MM.1S (cell line): ENCODE results near the gene DOC2A.

Experiments used
- DNase-seq: peaks from one replicate; pipeline ENCODE4 v3.0.0-alpha.2; 2015
- H2AFZ ChIP-seq: fragments of 300-600 bp; sonication (generic); 2 replicates; pipeline ENCODE4 v1.6.0; 2016; ENCODE audit warnings: antibody characterized with exemption, low read length
- H3F3A ChIP-seq: fragments of 300-600 bp; sonication (generic); 2 replicates; pipeline ENCODE4 v1.6.1; 2016; ENCODE audit warnings: mild to moderate bottlenecking, antibody characterized with exemption, low read length, moderate library complexity, mixed read lengths; ENCODE audit not compliant: insufficient read depth
- H3K27ac ChIP-seq: fragments of 300-600 bp; sonication (generic); 2 replicates; pipeline ENCODE4 v1.5.1; 2016; ENCODE audit warnings: mild to moderate bottlenecking, low read length
- H3K27me3 ChIP-seq: fragments of 300-600 bp; sonication (generic); replicated peaks from 2 replicates; pipeline ENCODE4 v1.6.0; 2016; ENCODE audit warnings: low read length; ENCODE audit not compliant: insufficient read depth
- H3K36me3 ChIP-seq: fragments of 300-600 bp; sonication (generic); replicated peaks from 2 replicates; pipeline ENCODE4 v1.6.1; 2016; ENCODE audit warnings: mild to moderate bottlenecking, low read length, mixed read lengths; ENCODE audit not compliant: insufficient read depth
- H3K4me1 ChIP-seq: fragments of 300-600 bp; sonication (generic); 2 replicates; pipeline ENCODE4 v1.6.1; 2016; ENCODE audit warnings: low read length, mixed read lengths
- H3K4me2 ChIP-seq: fragments of 300-600 bp; sonication (generic); 2 replicates; pipeline ENCODE4 v1.6.0; 2016; ENCODE audit warnings: low read depth, low read length
- H3K4me3 ChIP-seq: fragments of 300-600 bp; sonication (generic); 2 replicates; pipeline ENCODE4 v1.5.1; 2016; ENCODE audit warnings: low read length, mixed read lengths
- H3K79me2 ChIP-seq: fragments of 300-600 bp; sonication (generic); 2 replicates; pipeline ENCODE4 v1.6.1; 2016; ENCODE audit warnings: mixed run types, low read length, mixed read lengths
- H3K9ac ChIP-seq: fragments of 300-600 bp; sonication (generic); 2 replicates; pipeline ENCODE4 v1.6.1; 2016; ENCODE audit warnings: low read length, mixed read lengths
- H3K9me2 ChIP-seq: fragments of 300-600 bp; sonication (generic); replicated peaks from 2 replicates; pipeline ENCODE4 v1.6.1; 2016; ENCODE audit warnings: mild to moderate bottlenecking, low read length, mixed read lengths; ENCODE audit not compliant: insufficient read depth
- H3K9me3 ChIP-seq: fragments of 300-600 bp; sonication (generic); replicated peaks from 2 replicates; pipeline ENCODE4 v1.6.1; 2016; ENCODE audit warnings: mild to moderate bottlenecking, low read length, mixed read lengths; ENCODE audit not compliant: insufficient read depth
- H4K20me1 ChIP-seq: fragments of 300-600 bp; sonication (generic); 2 replicates; pipeline ENCODE4 v1.6.1; 2016; ENCODE audit warnings: mild to moderate bottlenecking, low read length, moderate library complexity, mixed read lengths; ENCODE audit not compliant: insufficient read depth
- CTCF ChIP-seq: fragments of 300-600 bp; sonication (generic); IDR thresholded peaks from 2 replicates; pipeline ENCODE4 v1.5.1; 2016; ENCODE audit warnings: antibody characterized with exemption, low read length, mixed read lengths
- EZH2 ChIP-seq: fragments of 300-600 bp; sonication (generic); optimal IDR thresholded peaks from 2 replicates; pipeline ENCODE3; 2017; ENCODE audit warnings: low read depth, mild to moderate bottlenecking, antibody characterized with exemption, low read length, mixed read lengths
- EZH2phosphoT487 ChIP-seq: fragments of 300-600 bp; sonication (generic); IDR thresholded peaks from 2 replicates; pipeline ENCODE4 v1.6.1; 2018; ENCODE audit warnings: antibody characterized with exemption, low read length

Gene DOC2A

DNA sequence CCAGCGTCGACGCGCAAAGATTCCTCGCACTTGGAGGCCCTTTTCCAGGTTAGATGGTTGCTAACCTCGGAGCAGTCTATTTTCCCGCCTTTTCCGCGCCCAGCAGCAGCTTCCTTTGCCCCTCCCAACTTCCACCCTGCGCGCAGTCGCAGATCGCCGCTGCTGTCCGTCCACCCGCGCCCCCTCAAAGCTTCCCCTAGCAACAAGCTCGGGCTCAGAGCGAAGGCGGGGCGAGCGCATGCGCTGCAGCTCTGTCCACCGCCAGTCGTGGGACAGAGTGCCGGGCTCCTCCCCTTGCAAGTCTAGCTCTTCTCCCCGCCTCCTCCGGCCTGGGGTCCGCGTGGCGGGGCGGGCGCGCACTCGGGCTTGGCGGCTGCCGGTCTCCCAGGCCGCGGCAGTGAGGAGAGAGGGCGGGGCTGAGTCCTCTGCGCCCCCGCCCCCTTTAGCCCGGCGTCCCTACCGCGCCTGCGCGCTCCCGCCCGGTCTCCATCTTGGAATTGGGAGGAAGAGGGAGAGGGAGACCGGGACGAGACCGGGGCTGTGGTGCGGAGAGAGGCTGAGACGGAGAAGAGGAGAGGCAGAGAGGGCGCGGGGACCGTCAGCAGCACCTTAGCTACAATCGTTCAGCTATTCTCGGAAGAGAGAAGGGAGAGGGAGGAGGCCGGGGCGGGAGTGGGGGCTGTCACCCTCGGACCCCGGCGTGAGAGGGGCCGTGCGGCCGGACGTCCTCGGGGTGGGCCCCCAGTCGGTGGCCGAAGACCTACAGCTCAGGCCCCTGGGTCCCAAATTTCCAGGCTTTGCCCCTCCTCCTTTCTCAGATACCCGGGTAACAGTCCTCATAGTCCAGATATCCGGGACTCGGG, 37.2 kb downstream of the DOC2A start, which contains the start of gene TAOK2:
Gene TAOK2, plus strand, starts transcription at position 485 of the 863 bp plus-strand sequence. CDS start 3,905 bp downstream, outside the sequence.
- TF ChIP-seq EZH2 (no peak), CTCF (no peak), EZH2phosphoT487 (no peak)
- Histone ChIP-seq H4K20me1 (no peaks in the 10 kb centered on the region), H3K36me3 (no peaks in the 10 kb centered on the region), H3K4me2 (peak within 1 kb of the TSS; percentile 87), H3F3A (no peaks in the 10 kb centered on the region), H3K27ac (peak within 1 kb of the TSS; percentile 50; the same call in 1 of the 2 replicates), H3K79me2 (peaks cover 45% of the 10 kb centered on the region), H3K4me3 (peak within 1 kb of the TSS; percentile 99), H3K9ac (peak within 1 kb of the TSS; percentile 93), H3K9me2 (no peaks in the 10 kb centered on the region), H3K4me1 (peaks cover 19% of the 10 kb centered on the region), H3K27me3 (no peaks in the 10 kb centered on the region), H3K9me3 (no peaks in the 10 kb centered on the region), H2AFZ (peak within 1 kb of the TSS; percentile 97)
- peak; percentile 99 for DNase-seq

DNA sequence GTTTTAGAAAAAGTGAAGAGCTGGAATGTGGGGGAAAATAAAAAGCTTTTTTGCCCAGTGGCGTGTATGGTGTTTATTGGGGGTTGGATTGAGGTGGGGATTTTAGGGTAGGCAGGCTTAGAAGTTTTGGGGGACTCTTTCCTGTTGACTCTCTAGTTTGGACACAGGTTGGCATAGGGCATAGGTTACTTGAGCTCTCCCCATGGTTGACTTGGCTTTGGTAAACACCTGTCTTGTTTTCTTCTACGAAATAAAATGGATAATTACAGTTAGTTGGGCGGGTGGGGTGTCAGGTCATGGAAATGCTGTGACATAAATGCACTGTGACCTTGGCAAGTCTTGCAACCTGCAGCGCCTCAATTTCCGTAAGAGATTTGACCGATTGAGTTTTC, 37.8 kb downstream of the DOC2A start:
- H3K9me3 ChIP-seq: no peaks in the 10 kb centered on the region
- no peaks in the 10 kb centered on the region for H3F3A ChIP-seq
- no peaks in the 10 kb centered on the region for H3K36me3 ChIP-seq
- H3K27me3 ChIP-seq: no peaks in the 10 kb centered on the region
- no peak overlapping the region for H3K4me3 ChIP-seq
- no peaks in the 10 kb centered on the region for H3K9me2 ChIP-seq
- H2AFZ ChIP-seq: peak overlapping the region; percentile 76
- DNase-seq: no peak
- H3K4me1 ChIP-seq: peaks cover 19% of the 10 kb centered on the region
- TF ChIP-seq EZH2phosphoT487 (no peak), EZH2 (no peak), CTCF (no peak)
- H3K79me2 ChIP-seq: peaks cover 43% of the 10 kb centered on the region
- peak overlapping the region; percentile 27; the same call in 1 of the 2 replicates for H3K4me2 ChIP-seq
- no peak overlapping the region for H3K9ac ChIP-seq
- no peak overlapping the region; the same call in 1 of the 2 replicates for H3K27ac ChIP-seq
- H4K20me1 ChIP-seq: no peaks in the 10 kb centered on the region

DNA sequence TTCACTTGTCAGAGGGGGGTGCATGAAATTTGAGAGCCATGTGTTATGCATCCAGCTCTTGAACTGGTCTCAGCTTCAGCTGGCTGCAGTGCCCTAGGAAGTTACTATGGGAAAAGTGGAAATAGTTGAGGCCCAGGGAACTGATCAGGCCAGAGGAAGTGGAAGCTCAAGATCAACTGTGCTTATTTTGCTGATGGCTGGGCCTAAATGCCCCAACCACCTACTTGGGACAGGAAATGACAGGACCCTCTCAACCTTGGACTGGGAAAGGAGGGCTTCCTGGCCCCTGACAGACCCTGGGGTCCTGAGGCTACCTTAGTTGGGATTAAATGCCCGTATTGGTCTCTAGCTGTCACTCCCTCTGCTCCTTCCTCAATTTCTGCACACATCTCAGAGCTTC, 38.3 kb downstream of the DOC2A start:
- DNase-seq: no peak
- no peaks in the 10 kb centered on the region for H4K20me1 ChIP-seq

More for the DNA sequence above, 38.3 kb downstream of the DOC2A start:
- Histone ChIP-seq H3K27me3 (no peaks in the 10 kb centered on the region), H2AFZ (no peak overlapping the region), H3K4me3 (no peak overlapping the region), H3K4me1 (peaks cover 19% of the 10 kb centered on the region), H3K36me3 (no peaks in the 10 kb centered on the region), H3K9me2 (no peaks in the 10 kb centered on the region), H3K4me2 (no peak overlapping the region), H3K79me2 (peaks cover 38% of the 10 kb centered on the region), H3F3A (no peaks in the 10 kb centered on the region), H3K9ac (no peak overlapping the region), H3K27ac (no peak overlapping the region), H3K9me3 (no peaks in the 10 kb centered on the region)
- TF ChIP-seq CTCF: no peak
- TF ChIP-seq EZH2phosphoT487: no peak
- TF ChIP-seq EZH2: no peak
